GM23338 (cell line): ENCODE measurements around the gene KBTBD12.

Source experiments
- CREB1 ChIP-seq: fragments of 250-450 bp; sonication (Bioruptor Pico); IDR thresholded peaks from 2 replicates; pipeline ENCODE4 v1.5.0; 2020; ENCODE audit warnings: low read depth, mild to moderate bottlenecking, moderate library complexity
- CTCF ChIP-seq, 2 experiments: fragments of 200-600 bp in 1 of 2; sonication (generic) in 1 of 2; conservative IDR thresholded peaks; 2 replicates each; pipeline versions ENCODE4 v1.5.1 to v1.6.1; 2016 to 2017; ENCODE audit warnings: antibody characterized with exemption in 2 of 2, low read depth in 2 of 2, mild to moderate bottlenecking in 2 of 2, moderate library complexity in 1 of 2
- ETS1 ChIP-seq: IDR thresholded peaks from 2 replicates; pipeline ENCODE4 v1.6.1; 2016; ENCODE audit warnings: antibody characterized with exemption
- EZH2 ChIP-seq: fragments of 200-600 bp; sonication (generic); IDR thresholded peaks from one replicate; pipeline ENCODE4 v1.8.0; 2017; ENCODE audit warnings: antibody characterized with exemption, mild to moderate bottlenecking, low read depth; ENCODE audit not compliant: unreplicated experiment
- EZH2phosphoT487 ChIP-seq: fragments of 200-600 bp; sonication (generic); IDR thresholded peaks from one replicate; pipeline ENCODE4 v1.8.1; 2018; ENCODE audit warnings: antibody characterized with exemption; ENCODE audit not compliant: unreplicated experiment
- JUNB ChIP-seq: IDR thresholded peaks from one replicate; pipeline ENCODE4 v1.6.1; 2016; ENCODE audit warnings: antibody characterized with exemption; ENCODE audit not compliant: unreplicated experiment
- NANOG ChIP-seq: IDR thresholded peaks from 2 replicates; pipeline ENCODE4 v1.6.1; 2016; ENCODE audit warnings: antibody characterized with exemption, borderline replicate concordance
- POLR2AphosphoS5 ChIP-seq: IDR thresholded peaks from 2 replicates; pipeline ENCODE4 v1.6.1; 2016; ENCODE audit warnings: antibody characterized with exemption, low read depth
- REST ChIP-seq: IDR thresholded peaks from one replicate; pipeline ENCODE4 v1.6.1; 2018; ENCODE audit warnings: antibody characterized with exemption; ENCODE audit not compliant: unreplicated experiment
- STAT1 ChIP-seq: IDR thresholded peaks from one replicate; pipeline ENCODE4 v1.6.1; 2016; ENCODE audit warnings: antibody characterized with exemption; ENCODE audit not compliant: unreplicated experiment
- ZNF114 ChIP-seq: fragments of 250-450 bp; sonication (Bioruptor Pico); IDR thresholded peaks from 2 replicates; pipeline ENCODE4 v1.5.0; 2020; ENCODE audit warnings: mild to moderate bottlenecking, moderate library complexity
- ZNF331 ChIP-seq: fragments of 250-450 bp; sonication (Bioruptor Pico); IDR thresholded peaks from 2 replicates; pipeline ENCODE4 v1.5.0; 2020; ENCODE audit warnings: low read depth, mild to moderate bottlenecking, moderate library complexity
- ZNF462 ChIP-seq: fragments of 250-450 bp; sonication (Bioruptor Pico); IDR thresholded peaks from 2 replicates; pipeline ENCODE4 v1.5.0; 2020; ENCODE audit warnings: mild to moderate bottlenecking, moderate library complexity

- TF ChIP-seq POLR2AphosphoS5 (no peak), REST (no peak), CTCF (conservative IDR thresholded peaks at IDR 0.05; ENCODE audit: low read depth in 2 of 2) (no peak), STAT1 (no peak), CREB1 (CRISPR knock-in tag) (no peak), ETS1 (no peak), EZH2 (no peak), EZH2phosphoT487 (no peak), ZNF331 (CRISPR knock-in tag) (no peak), JUNB (no peak), NANOG (no peak), ZNF114 (no peak), ZNF462 (CRISPR knock-in tag) (no peak)
Observed at GRCh38 chr3:128021768-128022372, 106.8 kb downstream of the KBTBD12 start.
